NCI-H1417 (cell line): Measurements from ENCODE around the gene TSPAN10.
A peak's percentile ranks its signal among the peaks of the same experiment; 100 is the strongest.
"Not testable (repeated sequence)": the region's sequence is repeated elsewhere in the genome, so short reads cannot be mapped to it uniquely, and the experiment has no call there.

ENCODE experiments used
- DNase-seq, 3 experiments: peaks; one replicate each; lab custom pipeline; 2025; lab: John Stamatoyannopoulos, UW

Gene TSPAN10

GRCh38 chr17:81636505-81637288, at the start of gene TSPAN10, which contains the start of gene NPLOC4:
Gene TSPAN10, plus strand, starts transcription at chr17:81637196. Its CDS starts 5,217 bp downstream, at chr17:81642413.
Gene NPLOC4, minus strand, starts transcription at chr17:81637112. Its CDS starts 182 bp downstream, at chr17:81636930.
- DNase-seq: peak; percentile 82 to 89 (median 85)

GRCh38 chr17:81589612-81590011, 47.4 kb upstream of the TSPAN10 start:
- no peak for DNase-seq

- DNase-seq: no peak
Measured at GRCh38 chr17:81590121-81590520, 46.9 kb upstream of the TSPAN10 start.

GRCh38 chr17:81591971-81592370, 45.0 kb upstream of the TSPAN10 start:
- no peak for DNase-seq

- DNase-seq: no peak
Measured at GRCh38 chr17:81593105-81593871, 43.7 kb upstream of the TSPAN10 start.

GRCh38 chr17:81599719-81600486, 37.1 kb upstream of the TSPAN10 start:
- DNase-seq: no peak

GRCh38 chr17:81601525-81602120, 35.4 kb upstream of the TSPAN10 start:
- DNase-seq: peak; percentile 23 to 78 (median 49)

GRCh38 chr17:81603846-81604610, 33.0 kb upstream of the TSPAN10 start:
- DNase-seq: no peak

GRCh38 chr17:81607431-81607830, 29.6 kb upstream of the TSPAN10 start:
- no peak for DNase-seq

GRCh38 chr17:81608082-81608481, 28.9 kb upstream of the TSPAN10 start:
- DNase-seq: no peak

- no peak for DNase-seq
Measured at GRCh38 chr17:81608605-81609004, 28.4 kb upstream of the TSPAN10 start.

- DNase-seq: no peak
Measured at GRCh38 chr17:81609541-81610311, 27.3 kb upstream of the TSPAN10 start.

- DNase-seq: no peak
Measured at GRCh38 chr17:81612172-81612970, 24.6 kb upstream of the TSPAN10 start.

GRCh38 chr17:81615401-81615930, 21.5 kb upstream of the TSPAN10 start:
- no peak for DNase-seq

GRCh38 chr17:81616877-81617276, 20.1 kb upstream of the TSPAN10 start:
- DNase-seq: no peak

- not testable (repeated sequence) for DNase-seq
Measured at GRCh38 chr17:81618307-81618706, 18.7 kb upstream of the TSPAN10 start.

- no peak for DNase-seq
Measured at GRCh38 chr17:81621494-81622130, 15.4 kb upstream of the TSPAN10 start.

GRCh38 chr17:81630274-81630673, 6.7 kb upstream of the TSPAN10 start:
- no peak for DNase-seq

GRCh38 chr17:81631482-81631881, 5.5 kb upstream of the TSPAN10 start:
- no peak for DNase-seq
